Parathyroid adenoma (tissue), 2 donors: ENCODE data around the gene TAAR9.

Experiments used
- H2AFZ ChIP-seq: fragments of 300-600 bp; sonication (generic); one replicate; pipeline ENCODE4 v1.7.0; 2017; ENCODE audit warnings: antibody characterized with exemption, mild to moderate bottlenecking
- H3K27ac ChIP-seq: fragments of 300-600 bp; sonication (generic); one replicate; pipeline ENCODE4 v1.7.0; 2017
- H3K27me3 ChIP-seq: fragments of 300-600 bp; sonication (generic); one replicate; pipeline ENCODE4 v1.7.0; 2017; ENCODE audit warnings: low read length; ENCODE audit not compliant: control insufficient read depth, insufficient read depth
- H3K36me3 ChIP-seq: fragments of 300-600 bp; sonication (generic); one replicate; pipeline ENCODE4 v1.7.0; 2017; ENCODE audit warnings: low read length; ENCODE audit not compliant: control insufficient read depth, insufficient read depth
- H3K4me1 ChIP-seq: fragments of 300-600 bp; sonication (generic); one replicate; pipeline ENCODE4 v1.7.0; 2017; ENCODE audit warnings: control low read depth
- H3K4me2 ChIP-seq: fragments of 300-600 bp; sonication (generic); one replicate; pipeline ENCODE4 v1.7.0; 2017; ENCODE audit warnings: low read length
- H3K4me3 ChIP-seq: fragments of 300-600 bp; sonication (generic); one replicate; pipeline ENCODE4 v1.7.0; 2017; ENCODE audit warnings: low read depth, low read length
- H3K79me2 ChIP-seq: fragments of 300-600 bp; sonication (generic); one replicate; pipeline ENCODE4 v1.7.0; 2017; ENCODE audit warnings: control low read depth
- H3K9ac ChIP-seq: fragments of 300-600 bp; sonication (generic); one replicate; pipeline ENCODE4 v1.7.0; 2017; ENCODE audit warnings: mild to moderate bottlenecking
- H3K9me3 ChIP-seq: fragments of 300-600 bp; sonication (generic); one replicate; pipeline ENCODE4 v1.7.0; 2017; ENCODE audit warnings: low read length; ENCODE audit not compliant: control insufficient read depth
- CTCF ChIP-seq: fragments of 300-600 bp; sonication (generic); IDR thresholded peaks from one replicate; pipeline ENCODE4 v1.7.0; 2017; ENCODE audit warnings: antibody characterized with exemption, mild to moderate bottlenecking
- donor health status: primary hyperparathyroidism.

The TAAR9 gene

GRCh38 chr6:132571774-132572173 is 33.7 kb downstream of the TAAR9 start:
- TF ChIP-seq CTCF = no peak
- H3K9ac ChIP-seq = no peak overlapping the region
- no peak overlapping the region for H3K27ac ChIP-seq
- no peak overlapping the region for H3K4me3 ChIP-seq
- H3K36me3 ChIP-seq = no peaks in the 10 kb centered on the region
- no peaks in the 10 kb centered on the region for H3K79me2 ChIP-seq
- H3K4me1 ChIP-seq = no peaks in the 10 kb centered on the region
- no peaks in the 10 kb centered on the region for H3K9me3 ChIP-seq
- H3K4me2 ChIP-seq = no peak overlapping the region
- no peaks in the 10 kb centered on the region for H3K27me3 ChIP-seq
- no peak overlapping the region for H2AFZ ChIP-seq

GRCh38 chr6:132584698-132585097 is 46.6 kb downstream of the TAAR9 start:
- Histone ChIP-seq H3K9me3 (no peaks in the 10 kb centered on the region), H3K4me3 (no peak overlapping the region), H3K4me2 (no peak overlapping the region), H3K79me2 (no peaks in the 10 kb centered on the region), H3K9ac (no peak overlapping the region), H2AFZ (no peak overlapping the region), H3K4me1 (no peaks in the 10 kb centered on the region), H3K27me3 (no peaks in the 10 kb centered on the region), H3K27ac (no peak overlapping the region), H3K36me3 (no peaks in the 10 kb centered on the region)
- no peak for TF ChIP-seq CTCF

GRCh38 chr6:132587424-132587823 is 49.3 kb downstream of the TAAR9 start:
- no peak for TF ChIP-seq CTCF
- Histone ChIP-seq H3K9me3 (no peaks in the 10 kb centered on the region), H3K27me3 (no peaks in the 10 kb centered on the region), H3K4me3 (no peak overlapping the region), H2AFZ (no peak overlapping the region), H3K27ac (no peak overlapping the region), H3K79me2 (no peaks in the 10 kb centered on the region), H3K36me3 (no peaks in the 10 kb centered on the region), H3K4me2 (no peak overlapping the region), H3K9ac (no peak overlapping the region), H3K4me1 (no peaks in the 10 kb centered on the region)
